Myometrial cell (primary cell): ENCODE measurements around the gene ZW10. TPM values are rescaled to one million over a fixed set of nuclear protein-coding genes. Genes with fewer than 3 reads are reported as not detected.

ENCODE experiments used
- total RNA-seq: library from RNA; depleted of rRNA; stranded (reverse); fragments of >200 nt; gene quantifications from 2 replicates; pipeline ENCODE4 v1.2.3, GENCODE V29; 2015

The ZW10 gene, protein sequence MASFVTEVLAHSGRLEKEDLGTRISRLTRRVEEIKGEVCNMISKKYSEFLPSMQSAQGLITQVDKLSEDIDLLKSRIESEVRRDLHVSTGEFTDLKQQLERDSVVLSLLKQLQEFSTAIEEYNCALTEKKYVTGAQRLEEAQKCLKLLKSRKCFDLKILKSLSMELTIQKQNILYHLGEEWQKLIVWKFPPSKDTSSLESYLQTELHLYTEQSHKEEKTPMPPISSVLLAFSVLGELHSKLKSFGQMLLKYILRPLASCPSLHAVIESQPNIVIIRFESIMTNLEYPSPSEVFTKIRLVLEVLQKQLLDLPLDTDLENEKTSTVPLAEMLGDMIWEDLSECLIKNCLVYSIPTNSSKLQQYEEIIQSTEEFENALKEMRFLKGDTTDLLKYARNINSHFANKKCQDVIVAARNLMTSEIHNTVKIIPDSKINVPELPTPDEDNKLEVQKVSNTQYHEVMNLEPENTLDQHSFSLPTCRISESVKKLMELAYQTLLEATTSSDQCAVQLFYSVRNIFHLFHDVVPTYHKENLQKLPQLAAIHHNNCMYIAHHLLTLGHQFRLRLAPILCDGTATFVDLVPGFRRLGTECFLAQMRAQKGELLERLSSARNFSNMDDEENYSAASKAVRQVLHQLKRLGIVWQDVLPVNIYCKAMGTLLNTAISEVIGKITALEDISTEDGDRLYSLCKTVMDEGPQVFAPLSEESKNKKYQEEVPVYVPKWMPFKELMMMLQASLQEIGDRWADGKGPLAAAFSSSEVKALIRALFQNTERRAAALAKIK
- 16.7 and 17.5 TPM in 2 replicates for total RNA-seq

DNA sequence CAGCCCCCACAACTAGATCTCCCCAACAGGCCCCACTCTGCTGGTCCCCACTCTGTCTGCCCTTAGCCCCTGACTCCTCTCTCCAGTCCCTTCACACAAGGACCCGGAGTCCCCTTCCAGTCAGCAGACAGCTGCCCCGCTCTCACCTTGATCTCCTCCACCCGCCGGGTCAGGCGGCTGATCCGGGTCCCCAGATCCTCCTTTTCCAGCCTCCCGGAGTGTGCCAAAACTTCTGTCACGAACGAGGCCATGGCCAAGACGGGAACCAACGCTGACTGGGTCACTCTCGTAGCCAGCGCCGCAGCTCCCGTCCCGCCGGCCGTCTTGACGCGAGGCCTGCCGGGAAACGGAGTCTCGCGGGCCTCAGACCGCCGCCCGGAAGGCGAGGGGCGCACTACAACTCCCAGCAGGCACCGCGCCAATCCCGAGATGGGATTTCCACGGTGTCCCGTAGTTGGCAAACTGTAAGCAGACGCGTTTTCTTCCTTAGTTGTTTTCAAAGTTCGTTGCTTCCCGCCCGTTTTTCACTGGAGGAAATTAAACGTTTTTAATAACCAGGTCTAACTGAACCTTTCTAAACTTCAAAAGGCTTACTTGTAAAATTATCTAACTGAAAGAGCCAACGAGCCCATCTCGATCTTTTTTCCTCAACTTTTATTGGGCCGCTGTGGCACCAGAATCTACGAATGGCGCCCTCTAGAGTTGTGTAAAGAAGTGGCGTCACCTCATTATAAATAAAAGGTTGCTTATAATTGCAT is at the start of gene ZW10:
Gene ZW10 (minus strand): TSS at position 277 of the 758 bp plus-strand sequence. CDS start 26 bp downstream, at position 251.

DNA sequence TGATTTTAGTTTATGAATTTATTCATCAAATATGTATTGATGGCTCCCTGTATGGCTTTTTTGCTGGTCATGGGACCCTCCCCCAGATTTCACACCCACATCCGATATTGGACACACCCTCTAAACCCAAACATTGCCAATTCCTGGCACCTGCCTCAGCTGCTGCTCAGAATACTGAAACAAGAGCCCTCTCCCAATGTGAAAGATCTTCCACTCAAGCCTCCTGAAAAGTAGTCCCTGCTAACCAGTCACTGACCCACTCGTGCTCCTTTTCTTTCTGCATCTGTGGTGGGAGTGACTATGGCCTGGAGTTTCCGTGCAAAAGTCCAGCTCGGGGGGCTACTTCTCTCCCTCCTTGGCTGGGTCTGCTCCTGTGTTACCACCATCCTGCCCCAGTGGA is 6.0 kb upstream of the ZW10 start, which contains the start of gene CLDN25:
Gene CLDN25 (plus strand): TSS at position 301 of the 400 bp plus-strand sequence. CDS start 0 bp downstream, at position 301.

DNA sequence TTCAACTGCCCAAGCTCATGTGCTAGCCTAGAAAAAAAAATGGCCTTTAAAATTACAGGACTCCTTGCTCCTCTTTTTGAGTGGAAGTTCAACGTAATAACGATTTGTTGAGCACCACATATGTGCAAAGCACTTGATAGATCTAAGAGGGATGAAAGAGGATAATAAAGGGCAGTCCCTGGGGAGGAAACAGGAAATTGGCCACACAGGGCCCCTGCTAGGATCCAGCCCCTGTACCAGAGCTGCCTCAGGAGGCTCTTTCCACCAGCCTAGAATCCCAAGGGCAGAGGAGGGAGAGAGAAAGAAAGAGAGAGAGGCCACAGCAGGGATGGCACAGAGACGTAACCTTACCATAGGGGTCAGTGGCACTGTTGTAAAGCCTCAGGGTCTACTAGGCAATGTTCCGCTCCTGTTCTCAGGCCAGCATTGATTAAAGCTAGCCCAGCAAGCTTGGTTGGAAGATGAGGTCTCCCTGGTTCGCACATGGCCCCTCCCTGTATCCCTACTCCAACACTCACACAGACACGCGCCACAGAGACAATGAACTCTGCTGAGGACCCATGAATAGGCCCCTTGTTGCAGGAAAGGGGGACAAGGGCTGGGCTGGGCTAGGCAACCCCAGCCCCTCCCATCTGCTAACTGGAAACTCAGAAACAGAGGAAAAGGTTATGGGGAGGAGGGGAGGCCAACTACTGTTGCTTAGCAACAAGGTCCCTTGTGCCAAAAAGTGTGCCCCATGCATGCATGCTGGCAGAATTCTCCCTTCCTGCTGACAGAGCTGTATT is 67.4 kb downstream of the ZW10 start, which contains the start of gene TMPRSS5:
Gene TMPRSS5 (minus strand): TSS at position 438 of the 785 bp plus-strand sequence. CDS start 84 bp downstream, at position 354.

Other genes with a start within 250 kb of the ZW10 start
- 0.18 TPM in 1 of 2 replicates, not detected in the other for gene TMPRSS5, start 67.4 kb downstream of the ZW10 start, total RNA-seq
- gene CLDN25, start 6.1 kb upstream of the ZW10 start, total RNA-seq = not detected in 2 replicates
- 19.3 and 25.7 TPM in 2 replicates for gene USP28, start 101.9 kb upstream of the ZW10 start, total RNA-seq
- not detected in 2 replicates for gene HTR3B, start 131.1 kb upstream of the ZW10 start, total RNA-seq
- not detected in 2 replicates for gene HTR3A, start 201.4 kb upstream of the ZW10 start, total RNA-seq